ENCODE measurements around the gene WDR90. TPM values are rescaled to one million over a fixed set of nuclear protein-coding genes. Genes with fewer than 3 reads are reported as not detected.

WDR90 gene
- total RNA-seq, 1 donor from 2014 or later, result 25.2 TPM

- H3K27ac Mint-ChIP-seq (ENCODE audit: unreplicated experiment), result no peak within 1 kb of the TSS
- no peak for DNase-seq (ENCODE audit: low spot score)
- H3K9me3 Mint-ChIP-seq (ENCODE audit: unreplicated experiment), result no peaks in the 10 kb centered on the region
- TF ChIP-seq CTCF (IDR thresholded peaks at IDR 0.05; ENCODE audit: unreplicated experiment), result no peak
- H3K4me1 Mint-ChIP-seq (ENCODE audit: unreplicated experiment), result no peaks in the 10 kb centered on the region
- no peaks in the 10 kb centered on the region for H3K36me3 Mint-ChIP-seq (ENCODE audit: low read depth, unreplicated experiment)
- H3K4me3 Mint-ChIP-seq (ENCODE audit: unreplicated experiment), result no peak within 1 kb of the TSS
- H3K27me3 Mint-ChIP-seq (ENCODE audit: unreplicated experiment), result peaks cover 14% of the 10 kb centered on the region
These were observed 26.1 kb downstream of the WDR90 start, which contains the start of gene RHBDL1 for GRCh38 chr16:674968-675883. Gene RHBDL1, plus strand, starts transcription at chr16:675671. Its CDS starts 120 bp downstream, at chr16:675791.

- no peak for TF ChIP-seq CTCF (IDR thresholded peaks at IDR 0.05; ENCODE audit: unreplicated experiment)
- no peak for DNase-seq (ENCODE audit: low spot score)
- Mint-ChIP-seq H3K4me1 (ENCODE audit: unreplicated experiment) (peaks cover under 1% of the 10 kb centered on the region), H3K27me3 (ENCODE audit: unreplicated experiment) (peaks cover 13% of the 10 kb centered on the region), H3K4me3 (ENCODE audit: unreplicated experiment) (no peak overlapping the region), H3K27ac (ENCODE audit: unreplicated experiment) (no peak overlapping the region), H3K9me3 (ENCODE audit: unreplicated experiment) (no peaks in the 10 kb centered on the region), H3K36me3 (ENCODE audit: low read depth, unreplicated experiment) (no peaks in the 10 kb centered on the region)
These were observed 26.9 kb downstream of the WDR90 start for GRCh38 chr16:675884-676564.

GRCh38 chr16:676565-676902 is 27.4 kb downstream of the WDR90 start:
- no peaks in the 10 kb centered on the region for H3K9me3 Mint-ChIP-seq (ENCODE audit: unreplicated experiment)
- no peaks in the 10 kb centered on the region for H3K36me3 Mint-ChIP-seq (ENCODE audit: low read depth, unreplicated experiment)
- H3K27me3 Mint-ChIP-seq (ENCODE audit: unreplicated experiment), result peaks cover 14% of the 10 kb centered on the region

GRCh38 chr16:676913-677312 is 27.7 kb downstream of the WDR90 start:
- Mint-ChIP-seq H3K36me3 (ENCODE audit: low read depth, unreplicated experiment) (no peaks in the 10 kb centered on the region), H3K27ac (ENCODE audit: unreplicated experiment) (no peak overlapping the region), H3K27me3 (ENCODE audit: unreplicated experiment) (peaks cover 15% of the 10 kb centered on the region), H3K4me3 (ENCODE audit: unreplicated experiment) (no peak overlapping the region), H3K9me3 (ENCODE audit: unreplicated experiment) (no peaks in the 10 kb centered on the region), H3K4me1 (ENCODE audit: unreplicated experiment) (peaks cover 3% of the 10 kb centered on the region)
- no peak for DNase-seq (ENCODE audit: low spot score)
- no peak for TF ChIP-seq CTCF (IDR thresholded peaks at IDR 0.05; ENCODE audit: unreplicated experiment)

More at GRCh38 chr16:676565-676902, 27.4 kb downstream of the WDR90 start:
- TF ChIP-seq CTCF (IDR thresholded peaks at IDR 0.05; ENCODE audit: unreplicated experiment), result no peak
- Mint-ChIP-seq H3K4me1 (ENCODE audit: unreplicated experiment) (peaks cover 3% of the 10 kb centered on the region), H3K4me3 (ENCODE audit: unreplicated experiment) (no peak overlapping the region), H3K27ac (ENCODE audit: unreplicated experiment) (no peak overlapping the region)
- no peak for DNase-seq (ENCODE audit: low spot score)
